Stimulated activated CD4-positive, alpha-beta T cell treated with anti-CD3 and anti-CD28 coated beads, Interleukin-15, amount 100 ng/mL, for 48 hours (primary cell): ENCODE data around the gene FAM169A.
A peak's percentile ranks its signal among the peaks of the same experiment; 100 is the strongest.
"Not testable (repeated sequence)": the region's sequence is repeated elsewhere in the genome, so short reads cannot be mapped to it uniquely, and the experiment has no call there.

Experiments used
- DNase-seq, 2 donors: peaks; one replicate each; pipeline ENCODE4 v3.0.0-alpha.2; 2020; ENCODE audit warnings: low read depth in 2 of 2

The FAM169A gene, protein sequence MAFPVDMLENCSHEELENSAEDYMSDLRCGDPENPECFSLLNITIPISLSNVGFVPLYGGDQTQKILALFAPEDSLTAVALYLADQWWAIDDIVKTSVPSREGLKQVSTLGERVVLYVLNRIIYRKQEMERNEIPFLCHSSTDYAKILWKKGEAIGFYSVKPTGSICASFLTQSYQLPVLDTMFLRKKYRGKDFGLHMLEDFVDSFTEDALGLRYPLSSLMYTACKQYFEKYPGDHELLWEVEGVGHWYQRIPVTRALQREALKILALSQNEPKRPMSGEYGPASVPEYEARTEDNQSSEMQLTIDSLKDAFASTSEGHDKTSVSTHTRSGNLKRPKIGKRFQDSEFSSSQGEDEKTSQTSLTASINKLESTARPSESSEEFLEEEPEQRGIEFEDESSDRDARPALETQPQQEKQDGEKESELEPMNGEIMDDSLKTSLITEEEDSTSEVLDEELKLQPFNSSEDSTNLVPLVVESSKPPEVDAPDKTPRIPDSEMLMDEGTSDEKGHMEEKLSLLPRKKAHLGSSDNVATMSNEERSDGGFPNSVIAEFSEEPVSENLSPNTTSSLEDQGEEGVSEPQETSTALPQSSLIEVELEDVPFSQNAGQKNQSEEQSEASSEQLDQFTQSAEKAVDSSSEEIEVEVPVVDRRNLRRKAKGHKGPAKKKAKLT

GRCh38 chr5:74865804-74866595 is at the start of gene FAM169A:
TSS of gene FAM169A (minus strand) at chr5:74866387. CDS start at chr5:74841676, 24,711 bp downstream.
- peak in 1 of 2 donors; percentile 8 for DNase-seq

- no peak for DNase-seq
These were observed 49.3 kb upstream of the FAM169A start for GRCh38 chr5:74915488-74915887.

DNA sequence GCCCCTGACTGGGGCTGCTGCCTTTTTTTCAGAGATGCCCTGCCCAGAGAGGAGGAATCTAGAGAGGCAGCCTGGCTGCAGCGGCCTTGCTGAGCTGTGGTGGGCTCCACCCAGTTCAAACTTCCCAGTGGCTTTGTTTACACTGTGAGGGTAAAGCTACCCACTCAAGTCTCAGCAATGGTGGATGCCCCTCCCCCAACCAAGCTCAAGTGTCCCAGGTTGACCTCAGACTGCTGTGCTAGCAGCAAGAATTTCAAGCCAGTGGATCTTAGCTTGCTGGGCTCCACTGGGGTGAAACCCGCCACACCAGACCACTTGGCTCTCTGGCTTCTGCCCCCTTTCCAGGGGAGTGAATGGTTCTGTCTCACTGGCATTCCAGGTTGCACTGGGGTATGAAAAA is 45.2 kb upstream of the FAM169A start:
- DNase-seq: not testable (repeated sequence)

GRCh38 chr5:74909888-74910287 is 43.7 kb upstream of the FAM169A start:
- not testable (repeated sequence) for DNase-seq

GRCh38 chr5:74908237-74908636 is 42.0 kb upstream of the FAM169A start:
- DNase-seq: not testable (repeated sequence)

DNA sequence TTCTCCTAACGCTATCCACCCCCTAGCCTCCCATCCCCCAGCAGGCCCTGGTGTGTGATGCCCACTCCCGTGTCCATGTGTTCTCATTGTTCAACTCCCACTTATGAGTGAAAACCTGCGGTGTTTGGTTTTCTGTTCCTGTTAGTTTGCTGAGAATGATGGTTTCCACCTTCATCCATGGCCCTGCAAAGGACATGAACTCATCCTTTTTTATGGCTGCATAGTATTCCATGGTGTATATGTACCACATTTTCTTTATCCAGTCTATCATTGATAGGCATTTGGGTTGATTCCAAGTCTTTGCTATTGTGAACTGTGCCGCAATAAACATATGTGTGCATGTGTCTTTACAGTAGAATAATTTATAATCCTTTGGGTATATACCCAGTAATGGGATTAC is 38.5 kb upstream of the FAM169A start:
- not testable (repeated sequence) for DNase-seq

DNA sequence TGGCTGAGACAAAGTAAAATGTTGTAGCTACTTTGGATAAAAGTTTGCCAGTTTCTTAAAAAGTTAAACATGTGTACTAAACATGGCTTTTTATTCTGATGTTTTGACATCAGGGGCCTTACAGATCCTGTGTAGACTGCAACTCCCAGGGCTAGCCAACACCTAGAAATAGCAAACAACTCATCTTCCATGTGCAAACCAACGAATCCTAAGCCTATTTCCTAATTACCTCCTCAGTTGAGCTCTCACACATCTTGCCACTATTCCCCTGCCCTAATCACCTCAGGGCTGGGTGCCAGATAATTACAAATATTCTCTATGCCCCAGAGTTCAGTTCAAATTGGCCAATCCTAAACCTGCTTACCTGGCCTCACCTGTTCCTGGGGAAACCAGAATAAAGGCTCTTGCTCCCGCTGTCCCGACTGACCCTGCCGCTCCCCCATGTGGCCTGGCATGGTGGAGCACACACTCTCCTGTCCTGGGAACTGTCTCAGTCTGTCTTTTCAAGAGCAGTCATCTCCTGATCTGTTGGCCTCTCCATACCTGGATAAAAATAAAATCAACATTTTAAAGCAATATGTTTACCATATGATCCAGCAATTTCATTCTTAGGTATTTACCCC is 37.1 kb upstream of the FAM169A start:
- no peak for DNase-seq

GRCh38 chr5:74897049-74897448 is 30.9 kb upstream of the FAM169A start:
- no peak for DNase-seq

GRCh38 chr5:74895906-74896305 is 29.7 kb upstream of the FAM169A start:
- DNase-seq: no peak

GRCh38 chr5:74894351-74894750 is 28.2 kb upstream of the FAM169A start:
- no peak for DNase-seq

DNA sequence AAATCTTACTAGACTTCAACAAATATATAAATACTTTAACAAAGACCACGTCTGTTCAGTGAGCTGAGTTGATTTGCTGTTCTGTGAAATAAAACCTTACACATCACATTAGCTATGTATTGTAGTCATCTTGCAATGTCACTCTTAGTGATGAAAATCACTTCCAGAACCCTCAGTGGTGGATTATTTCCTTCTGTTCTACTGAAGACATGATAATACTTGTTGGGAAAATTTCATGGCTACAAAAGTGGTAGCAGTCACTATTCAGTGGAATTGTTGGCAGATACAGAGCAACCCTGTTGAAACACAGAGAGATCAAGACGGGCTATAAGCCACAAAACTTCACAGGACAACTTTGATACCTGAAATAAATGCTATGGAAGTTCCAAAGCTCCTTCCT is 26.7 kb upstream of the FAM169A start:
- no peak for DNase-seq

GRCh38 chr5:74889523-74890105 is 23.4 kb upstream of the FAM169A start:
- no peak for DNase-seq

DNA sequence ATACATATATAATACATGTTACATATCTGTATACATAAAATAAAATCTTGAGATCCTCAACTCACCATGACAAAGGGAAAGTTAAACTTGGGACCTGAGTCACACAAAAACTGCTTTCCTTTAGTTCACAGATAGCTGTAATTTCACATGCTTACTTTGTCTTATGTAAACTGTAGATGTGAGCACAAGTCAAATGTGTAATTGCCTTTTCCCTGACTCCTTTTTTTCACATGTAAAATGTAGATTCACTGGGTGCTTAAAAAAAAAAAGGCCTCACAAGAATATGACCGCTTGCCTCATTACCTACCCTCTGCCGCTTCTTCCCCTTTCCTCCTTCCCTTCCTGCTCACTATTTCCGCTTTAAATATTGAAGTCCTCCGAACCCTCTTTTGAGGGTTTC is 21.9 kb upstream of the FAM169A start:
- no peak for DNase-seq

DNA sequence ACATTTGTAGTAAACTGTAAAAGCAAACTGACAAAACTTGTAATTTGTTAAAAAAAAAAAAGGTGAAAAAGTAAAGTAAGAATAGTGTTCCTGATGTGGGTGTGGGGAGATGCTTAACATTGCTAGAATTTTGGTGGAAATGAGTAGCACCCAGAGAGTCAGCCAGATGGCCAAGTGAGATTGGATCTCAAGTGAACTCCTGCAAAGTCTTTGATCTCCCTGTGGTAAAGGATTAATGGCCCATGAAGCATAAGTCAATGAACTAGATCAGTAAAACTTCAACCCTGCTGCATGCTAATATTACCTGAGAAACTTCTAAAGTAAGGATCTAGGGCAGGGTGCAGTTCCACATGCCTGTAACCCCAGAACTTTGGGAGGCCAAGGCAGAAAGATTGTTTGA is 19.0 kb upstream of the FAM169A start:
- DNase-seq: no peak

DNA sequence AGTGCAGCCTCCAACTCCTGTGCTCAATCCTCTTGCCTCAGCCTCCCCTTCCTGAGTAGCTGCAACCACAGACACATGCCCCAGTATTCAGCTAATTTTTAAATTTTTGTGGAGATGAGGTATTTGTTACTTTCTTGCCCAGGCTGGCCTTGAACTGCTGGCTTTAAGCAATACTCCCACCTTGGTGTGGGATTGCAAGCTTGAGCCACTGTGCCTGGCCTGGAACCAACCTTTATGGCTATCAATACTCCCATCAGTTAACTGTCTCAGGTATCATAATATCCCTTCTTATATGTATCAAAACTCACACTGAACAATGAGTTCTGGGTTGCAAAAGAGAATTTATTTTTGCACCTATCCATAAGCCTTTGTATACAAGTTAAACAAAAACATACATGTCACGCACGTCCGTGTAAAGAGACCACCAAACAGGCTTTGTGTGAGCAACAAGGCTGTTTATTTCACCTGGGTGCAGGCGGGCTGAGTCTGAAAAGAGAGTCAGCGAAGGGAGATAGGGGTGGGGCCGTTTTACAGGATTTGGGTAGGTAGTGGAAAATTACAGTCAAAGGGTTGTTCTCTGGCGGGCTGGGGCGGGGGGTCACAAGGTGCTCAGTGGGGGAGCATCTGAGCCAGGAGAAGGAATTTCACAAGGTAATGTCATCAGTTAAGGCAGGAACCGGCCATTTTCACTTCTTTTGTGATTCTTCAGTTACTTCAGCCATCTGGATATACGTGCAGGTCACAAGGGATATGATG is 16.4 kb upstream of the FAM169A start:
- DNase-seq: not testable (repeated sequence)

GRCh38 chr5:74877624-74878304 is 11.6 kb upstream of the FAM169A start:
- no peak for DNase-seq

GRCh38 chr5:74875994-74876791 is 10.0 kb upstream of the FAM169A start:
- no peak for DNase-seq

DNA sequence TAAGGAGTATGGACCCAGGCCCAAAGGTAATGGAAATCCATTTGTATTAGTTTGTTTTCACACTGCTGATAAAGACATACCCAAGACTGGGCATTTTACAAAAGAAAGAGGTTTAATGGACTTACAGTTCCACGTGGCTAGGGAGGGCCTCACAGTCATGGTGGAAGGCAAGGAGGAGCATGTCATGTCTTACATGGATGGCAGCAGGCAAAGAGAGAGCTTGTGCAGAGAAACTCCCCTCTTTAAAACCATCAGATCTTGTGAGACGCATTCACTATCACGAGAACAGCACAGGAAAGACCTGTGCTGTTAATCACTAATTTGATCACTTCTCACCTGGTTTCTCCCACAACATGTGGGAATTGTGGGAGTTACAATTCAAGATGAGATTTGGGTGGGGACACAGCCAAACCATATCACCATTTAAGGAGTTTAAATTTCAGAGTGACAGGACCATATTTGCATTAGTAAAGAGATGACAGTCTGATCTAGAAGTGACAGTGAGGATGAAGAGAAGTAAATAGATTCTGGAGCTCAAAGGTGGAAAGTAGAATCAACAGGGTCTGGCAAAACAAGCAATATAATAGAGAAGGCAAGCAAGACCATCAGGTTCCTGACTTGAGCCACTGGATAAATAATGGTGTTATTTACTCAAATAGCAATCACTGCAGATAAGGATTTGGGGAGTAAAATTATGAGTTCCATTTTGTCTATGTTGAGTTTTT is 7.5 kb upstream of the FAM169A start:
- DNase-seq: no peak
